KBM-7 (cell line): ENCODE measurements around the gene FGFR2.

Experiments used
- DNase-seq: peaks from one replicate; pipeline ENCODE4 v3.0.0-alpha.2; 2015
- in situ Hi-C: fragments of 300-500 bp; cut with MboI; formaldehyde crosslinking; loops from 2 replicates; pipeline ENCODE4 v1.14.3; 2020; ENCODE audit warnings: low sequenced_read_pairs, low pct_unique_long_range_greater_than_20kb, mixed read lengths

Gene FGFR2

GRCh38 chr10:121440461-121440860 lies 157.8 kb downstream of the FGFR2 start:
- in situ Hi-C loops = no loop called here
- DNase-seq = no peak

- no peak for DNase-seq
- in situ Hi-C loops = no loop called here
These were observed 159.9 kb downstream of the FGFR2 start for GRCh38 chr10:121438333-121438732.

- in situ Hi-C loops = no loop called here
- no peak for DNase-seq
These were observed 160.6 kb downstream of the FGFR2 start for GRCh38 chr10:121437596-121437995.

- in situ Hi-C loops = no loop called here
- DNase-seq = no peak
These were observed 161.5 kb downstream of the FGFR2 start for GRCh38 chr10:121436630-121437341.

GRCh38 chr10:121436281-121436629 lies 162.0 kb downstream of the FGFR2 start:
- DNase-seq = no peak
- in situ Hi-C loops = no loop called here

GRCh38 chr10:121435099-121435875 lies 163.0 kb downstream of the FGFR2 start:
- in situ Hi-C loops = no loop called here
- DNase-seq = no peak

- no peak for DNase-seq
- in situ Hi-C loops = no loop called here
These were observed 164.3 kb downstream of the FGFR2 start for GRCh38 chr10:121433965-121434364.

GRCh38 chr10:121428867-121429266 lies 169.4 kb downstream of the FGFR2 start:
- in situ Hi-C loops = no loop called here
- DNase-seq = no peak
